ELR (cell line): ENCODE results near the gene PATZ1.
A peak's percentile ranks its signal among the peaks of the same experiment; 100 is the strongest.
"Not testable (repeated sequence)": the region's sequence is repeated elsewhere in the genome, so short reads cannot be mapped to it uniquely, and the experiment has no call there.

Source experiments
- DNase-seq: peaks from one replicate; pipeline ENCODE4 v3.0.0-alpha.2; 2015; ENCODE audit warnings: low read depth

The PATZ1 gene

GRCh38 chr22:31346255-31346732 lies at the start of gene PATZ1:
PATZ1 (minus strand) TSS chr22:31346346; CDS start chr22:31345602, 744 bp downstream.
- peak; percentile 83 for DNase-seq

GRCh38 chr22:31394326-31394725 lies 48.2 kb upstream of the PATZ1 start:
- DNase-seq, result peak; percentile 4

- DNase-seq, result no peak
Observed at GRCh38 chr22:31393893-31394292, 47.7 kb upstream of the PATZ1 start.

- DNase-seq, result not testable (repeated sequence)
Observed at GRCh38 chr22:31378651-31379050, 32.5 kb upstream of the PATZ1 start.

- no peak for DNase-seq
Observed at GRCh38 chr22:31378123-31378522, 32.0 kb upstream of the PATZ1 start.

- no peak for DNase-seq
Observed at GRCh38 chr22:31377612-31378011, 31.5 kb upstream of the PATZ1 start.

GRCh38 chr22:31367426-31367825 lies 21.3 kb upstream of the PATZ1 start:
- DNase-seq, result no peak

GRCh38 chr22:31363885-31364465 lies 17.8 kb upstream of the PATZ1 start:
- no peak for DNase-seq

GRCh38 chr22:31361743-31362142 lies 15.6 kb upstream of the PATZ1 start:
- no peak for DNase-seq

- no peak for DNase-seq
Observed at GRCh38 chr22:31360029-31360428, 13.9 kb upstream of the PATZ1 start.

- no peak for DNase-seq
Observed at GRCh38 chr22:31354515-31354914, 8.4 kb upstream of the PATZ1 start.

- no peak for DNase-seq
Observed at GRCh38 chr22:31350410-31350863, 4.3 kb upstream of the PATZ1 start.

GRCh38 chr22:31349960-31350359 lies 3.8 kb upstream of the PATZ1 start:
- no peak for DNase-seq

- DNase-seq, result no peak
Observed at GRCh38 chr22:31348766-31349165, 2.6 kb upstream of the PATZ1 start.

GRCh38 chr22:31348009-31348337 lies 1.8 kb upstream of the PATZ1 start:
- not testable (repeated sequence) for DNase-seq

- DNase-seq, result peak; percentile 67
Observed at GRCh38 chr22:31347251-31348008, 1.3 kb upstream of the PATZ1 start.

GRCh38 chr22:31346733-31347250 lies 646 bp upstream of the PATZ1 start:
- DNase-seq, result peak; percentile 66

- peak; percentile 90 for DNase-seq
Observed at GRCh38 chr22:31345331-31346254, 553 bp downstream of the PATZ1 start.

- no peak for DNase-seq
Observed at GRCh38 chr22:31344578-31345330, 1.4 kb downstream of the PATZ1 start.

GRCh38 chr22:31344256-31344577 lies 1.9 kb downstream of the PATZ1 start:
- no peak for DNase-seq
